ENCODE data around the gene PDCD1LG2. TPM values are rescaled to one million over a fixed set of nuclear protein-coding genes. Genes with fewer than 3 reads are reported as not detected.

The PDCD1LG2 gene
- total RNA-seq, 1 donor from 2014 or later: 2.8 TPM

DNA sequence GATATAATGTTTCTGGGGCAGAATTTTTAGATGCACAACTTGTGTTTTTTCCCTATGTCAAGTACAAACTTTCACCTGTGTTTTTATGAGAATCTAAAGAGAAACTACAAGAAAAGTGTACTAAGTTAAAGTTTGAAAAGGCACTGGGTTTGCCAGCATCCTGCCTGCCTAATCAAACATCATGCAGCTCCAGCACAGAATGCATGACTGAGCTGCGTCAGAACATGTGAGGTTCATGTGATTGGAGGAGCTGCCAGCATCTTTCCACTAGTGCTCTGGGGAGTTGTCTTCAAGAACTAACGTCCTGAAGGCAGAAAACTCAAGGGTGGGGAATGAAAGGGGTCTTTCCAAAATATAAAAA, 72.5 kb downstream of the PDCD1LG2 start:
- Mint-ChIP-seq H3K9me3 (no peaks in the 10 kb centered on the region), H3K36me3 (ENCODE audit: low read depth) (peaks cover 9% of the 10 kb centered on the region), H3K27ac (peak overlapping the region; percentile 99), H3K4me1 (peaks cover 89% of the 10 kb centered on the region), H3K4me3 (peak overlapping the region; percentile 71), H3K27me3 (no peaks in the 10 kb centered on the region)
- ChIA-PET CTCF (interaction anchor here (0.6 to 3.3 kb wide), 11 partner anchors 15 to 395 kb away, joined by 3 to 27 read pairs (median 4); partner anchors contain the start of genes CD274 and PLGRKT), POLR2A (interaction anchor here (0.6 to 9.3 kb wide), 36 partner anchors 7 to 1099 kb away, joined by 3 to 178 read pairs (median 5); partner anchors contain the start of genes CD274, CDC37L1, PDCD1LG2 and PLGRKT)
- TF ChIP-seq, protein P1, sequence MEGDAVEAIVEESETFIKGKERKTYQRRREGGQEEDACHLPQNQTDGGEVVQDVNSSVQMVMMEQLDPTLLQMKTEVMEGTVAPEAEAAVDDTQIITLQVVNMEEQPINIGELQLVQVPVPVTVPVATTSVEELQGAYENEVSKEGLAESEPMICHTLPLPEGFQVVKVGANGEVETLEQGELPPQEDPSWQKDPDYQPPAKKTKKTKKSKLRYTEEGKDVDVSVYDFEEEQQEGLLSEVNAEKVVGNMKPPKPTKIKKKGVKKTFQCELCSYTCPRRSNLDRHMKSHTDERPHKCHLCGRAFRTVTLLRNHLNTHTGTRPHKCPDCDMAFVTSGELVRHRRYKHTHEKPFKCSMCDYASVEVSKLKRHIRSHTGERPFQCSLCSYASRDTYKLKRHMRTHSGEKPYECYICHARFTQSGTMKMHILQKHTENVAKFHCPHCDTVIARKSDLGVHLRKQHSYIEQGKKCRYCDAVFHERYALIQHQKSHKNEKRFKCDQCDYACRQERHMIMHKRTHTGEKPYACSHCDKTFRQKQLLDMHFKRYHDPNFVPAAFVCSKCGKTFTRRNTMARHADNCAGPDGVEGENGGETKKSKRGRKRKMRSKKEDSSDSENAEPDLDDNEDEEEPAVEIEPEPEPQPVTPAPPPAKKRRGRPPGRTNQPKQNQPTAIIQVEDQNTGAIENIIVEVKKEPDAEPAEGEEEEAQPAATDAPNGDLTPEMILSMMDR (IDR thresholded peaks at IDR 0.05): no peak
- ATAC-seq (ENCODE audit: low read depth): peak; percentile 62
- intact Hi-C loops (cut with micrococcal nuclease): loop anchor here (1.0 to 2.0 kb wide), 8 partner anchors 8 to 145 kb away; partner anchors contain the start of genes CD274 and PDCD1LG2
- DNase-seq: peak; percentile 45

DNA sequence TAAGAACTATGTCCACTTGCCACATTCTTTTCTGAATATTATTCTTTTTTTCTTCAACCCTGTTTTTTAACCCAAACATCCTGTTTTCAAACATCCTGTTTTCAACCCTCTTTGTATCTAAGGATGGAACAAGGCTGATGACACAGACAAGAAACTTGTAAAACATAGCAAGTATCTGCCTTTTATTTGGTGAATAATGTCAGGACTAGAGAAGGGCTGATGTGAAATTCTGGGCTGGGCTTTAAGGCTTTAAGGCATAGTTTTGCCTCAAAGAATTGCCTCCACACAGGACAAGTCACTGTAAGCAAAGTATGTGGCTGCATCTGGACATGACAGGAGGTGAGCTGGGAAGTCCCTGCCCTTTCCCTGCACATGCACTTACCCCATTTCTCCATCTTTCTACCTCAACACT, 76.1 kb downstream of the PDCD1LG2 start:
- ChIA-PET CTCF (interaction anchor here (1.0 to 6.2 kb wide), 8 partner anchors 10 to 401 kb away, joined by 3 to 90 read pairs (median 32); partner anchors contain the start of genes CD274, INSL6 and PLGRKT), POLR2A (interaction anchor here (0.6 to 9.3 kb wide), 28 partner anchors 8 to 602 kb away, joined by 3 to 238 read pairs (median 7); partner anchors contain the start of genes CD274, ERMP1, JAK2 and PDCD1LG2)
- Mint-ChIP-seq H3K4me3 (peak overlapping the region; percentile 52), H3K27me3 (no peaks in the 10 kb centered on the region), H3K27ac (peak overlapping the region; percentile 99), H3K4me1 (peaks cover 96% of the 10 kb centered on the region), H3K36me3 (ENCODE audit: low read depth) (peaks cover 5% of the 10 kb centered on the region), H3K9me3 (no peaks in the 10 kb centered on the region)
- DNase-seq: no peak
- peak; percentile 30 for ATAC-seq (ENCODE audit: low read depth)
- intact Hi-C loops (cut with micrococcal nuclease): no loop called here
- TF ChIP-seq, protein P1 (IDR thresholded peaks at IDR 0.05): no peak

DNA sequence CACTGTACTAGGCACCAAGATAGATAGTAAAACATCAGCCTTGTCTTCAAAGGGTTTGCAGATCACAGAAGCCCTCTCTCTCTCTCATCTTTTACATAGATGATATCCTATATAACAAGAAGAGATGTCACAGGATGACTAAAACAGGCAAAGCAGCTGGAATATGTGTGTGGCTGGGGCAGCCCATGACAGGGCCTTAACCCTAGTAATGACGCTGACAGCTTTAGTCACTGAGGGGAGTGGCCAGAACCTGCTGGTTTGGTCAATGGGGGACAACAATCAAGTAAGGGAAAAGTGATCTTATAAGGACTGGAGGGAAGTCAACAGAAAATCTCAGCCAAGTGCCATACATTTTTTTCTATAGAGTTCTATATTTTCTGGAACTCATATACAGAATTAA, 76.7 kb downstream of the PDCD1LG2 start:
- TF ChIP-seq, protein P1 (IDR thresholded peaks at IDR 0.05): no peak
- peak overlapping the region; percentile 99 for H3K27ac Mint-ChIP-seq
- H3K9me3 Mint-ChIP-seq: no peaks in the 10 kb centered on the region
- ChIA-PET CTCF (interaction anchor here (0.8 to 6.2 kb wide), 8 partner anchors 14 to 828 kb away, joined by 3 to 90 read pairs (median 32); partner anchors contain the start of genes CD274, INSL6 and PLGRKT), POLR2A (interaction anchor here (0.6 to 9.3 kb wide), 25 partner anchors 7 to 401 kb away, joined by 3 to 238 read pairs (median 9); partner anchors contain the start of genes CD274, ERMP1, PDCD1LG2 and PLGRKT)
- intact Hi-C loops (cut with micrococcal nuclease): no loop called here
- ATAC-seq (ENCODE audit: low read depth) (peak; percentile 12), DNase-seq (no peak)
- peaks cover 96% of the 10 kb centered on the region for H3K4me1 Mint-ChIP-seq
- peaks cover 2% of the 10 kb centered on the region for H3K36me3 Mint-ChIP-seq (ENCODE audit: low read depth)
- no peaks in the 10 kb centered on the region for H3K27me3 Mint-ChIP-seq
- H3K4me3 Mint-ChIP-seq: peak overlapping the region; percentile 52

DNA sequence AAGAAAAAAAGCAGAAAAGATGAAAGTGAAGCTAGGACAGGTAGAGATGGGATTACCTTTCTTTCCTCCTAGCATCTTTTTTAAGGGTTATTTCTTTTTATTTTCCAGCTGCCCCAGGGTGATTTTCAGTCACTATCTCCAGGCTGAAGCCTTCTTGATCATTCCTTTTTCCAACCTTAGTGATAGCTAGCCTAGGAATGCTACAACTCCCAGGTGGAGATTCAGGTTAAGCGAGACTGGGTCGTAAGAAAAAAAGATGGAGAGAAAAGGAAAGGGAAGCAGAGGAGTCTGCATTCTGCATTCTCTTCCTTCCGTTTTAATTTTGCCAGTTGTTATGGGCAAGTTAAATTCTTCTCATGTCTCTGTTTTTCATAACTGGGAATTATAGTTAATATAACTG, 81.9 kb downstream of the PDCD1LG2 start:
- DNase-seq (no peak), ATAC-seq (ENCODE audit: low read depth) (no peak)
- no peaks in the 10 kb centered on the region for H3K27me3 Mint-ChIP-seq
- H3K4me1 Mint-ChIP-seq: peaks cover 98% of the 10 kb centered on the region
- peak overlapping the region; percentile 98 for H3K27ac Mint-ChIP-seq
- intact Hi-C loops (cut with micrococcal nuclease): loop anchor here (5.0 to 10.0 kb wide), 2 partner anchors 100 to 257 kb away; partner anchors contain the start of gene RLN1
- no peaks in the 10 kb centered on the region for H3K36me3 Mint-ChIP-seq (ENCODE audit: low read depth)
- H3K9me3 Mint-ChIP-seq: no peaks in the 10 kb centered on the region
- TF ChIP-seq, protein P1 (IDR thresholded peaks at IDR 0.05): no peak
- H3K4me3 Mint-ChIP-seq: no peak overlapping the region
- ChIA-PET POLR2A (interaction anchor here (0.8 to 6.2 kb wide), 6 partner anchors 7 to 405 kb away, joined by 3 to 100 read pairs (median 16); partner anchors contain the start of genes CD274, PLGRKT and RIC1), CTCF (interaction anchor here (1.2 to 1.3 kb wide), 2 partner anchors 150 to 406 kb away, joined by 3 to 5 read pairs; no protein-coding TSS in a partner anchor)

DNA sequence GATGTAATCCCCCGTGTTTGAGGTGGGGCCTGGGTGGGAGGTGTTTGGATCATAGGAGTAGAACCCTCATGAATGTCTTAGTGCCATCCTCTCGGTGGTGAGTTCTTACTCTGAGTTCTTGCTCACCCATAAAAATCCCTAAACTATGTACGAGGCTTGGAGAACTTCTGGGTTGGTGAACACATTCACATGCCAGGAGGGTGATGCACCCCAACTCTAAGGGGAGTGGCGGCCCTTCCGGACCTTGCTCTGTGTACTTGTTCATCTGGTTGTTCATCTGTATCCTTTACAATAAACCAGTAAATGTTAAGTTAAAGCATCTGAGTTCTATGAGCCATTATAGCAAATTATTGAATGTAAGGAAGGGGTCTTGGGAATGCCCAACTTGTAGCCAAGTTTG, 82.6 kb downstream of the PDCD1LG2 start:
- Mint-ChIP-seq H3K4me1 (peaks cover 97% of the 10 kb centered on the region), H3K9me3 (no peaks in the 10 kb centered on the region), H3K27me3 (no peaks in the 10 kb centered on the region), H3K27ac (peak overlapping the region; percentile 98), H3K4me3 (no peak overlapping the region), H3K36me3 (ENCODE audit: low read depth) (no peaks in the 10 kb centered on the region)
- intact Hi-C loops (cut with micrococcal nuclease): loop anchor here (5.0 to 10.0 kb wide), 2 partner anchors 101 to 258 kb away; partner anchors contain the start of gene RLN1
- POLR2A ChIA-PET: interaction anchor here (0.6 to 6.2 kb wide), 6 partner anchors 8 to 915 kb away, joined by 4 to 100 read pairs (median 52); partner anchors contain the start of genes CD274, PLGRKT and RIC1
- DNase-seq (no peak), ATAC-seq (ENCODE audit: low read depth) (no peak)
- CTCF ChIA-PET: interaction anchor here (1.3 kb wide), 1 partner anchor 151 kb away, joined by 3 read pairs; no protein-coding TSS in a partner anchor
- TF ChIP-seq, protein P1 (IDR thresholded peaks at IDR 0.05): no peak

All from activated B cell treated with CpG ODN at 0.5 μM for 24 hours (primary cell).